SK-N-MC (cell line): ENCODE measurements around the gene SRP14.

Source experiments
- EZH2 ChIP-seq: fragments of 200-600 bp; sonication (generic); IDR thresholded peaks from one replicate; pipeline ENCODE4 v1.6.1; 2017; ENCODE audit warnings: antibody characterized with exemption
- POLR2AphosphoS5 ChIP-seq: IDR thresholded peaks from 2 replicates; pipeline ENCODE4 v1.6.1; 2012; ENCODE audit warnings: mild to moderate bottlenecking, low read depth, low read length, borderline replicate concordance

- TF ChIP-seq POLR2AphosphoS5 (no peak), EZH2 (no peak)
Observed at GRCh38 chr15:40002295-40002694, 36.7 kb downstream of the SRP14 start.
